ENCODE results near the gene ALS2.
"Not testable (repeated sequence)": the region's sequence is repeated elsewhere in the genome, so short reads cannot be mapped to it uniquely, and the experiment has no call there.

ALS2 gene

GRCh38 chr2:201678401-201678800, 102.3 kb downstream of the ALS2 start:
- DNase-seq (ENCODE audit: low read depth in 2 of 3, low spot score in 1 of 3): no peak

GRCh38 chr2:201675454-201675853, 105.3 kb downstream of the ALS2 start:
- no peak for DNase-seq (ENCODE audit: low read depth in 2 of 3, low spot score in 1 of 3)

GRCh38 chr2:201674794-201675193, 105.9 kb downstream of the ALS2 start:
- DNase-seq (ENCODE audit: low read depth in 2 of 3, low spot score in 1 of 3): no peak

GRCh38 chr2:201674298-201674697, 106.4 kb downstream of the ALS2 start:
- no peak for DNase-seq (ENCODE audit: low read depth in 2 of 3, low spot score in 1 of 3)

GRCh38 chr2:201673546-201673945, 107.2 kb downstream of the ALS2 start:
- DNase-seq (ENCODE audit: low read depth in 2 of 3, low spot score in 1 of 3): no peak

GRCh38 chr2:201671205-201671604, 109.5 kb downstream of the ALS2 start:
- not testable (repeated sequence) for DNase-seq (ENCODE audit: low read depth in 2 of 3, low spot score in 1 of 3)

GRCh38 chr2:201669865-201670264, 110.9 kb downstream of the ALS2 start:
- DNase-seq (ENCODE audit: low read depth in 2 of 3, low spot score in 1 of 3): no peak

- no peak for DNase-seq (ENCODE audit: low read depth in 2 of 3, low spot score in 1 of 3)
Observed at GRCh38 chr2:201668402-201668910, 112.3 kb downstream of the ALS2 start.

GRCh38 chr2:201664334-201664733, 116.4 kb downstream of the ALS2 start:
- DNase-seq (ENCODE audit: low read depth in 2 of 3, low spot score in 1 of 3): no peak

GRCh38 chr2:201661366-201661765, 119.4 kb downstream of the ALS2 start:
- no peak for DNase-seq (ENCODE audit: low read depth in 2 of 3, low spot score in 1 of 3)

GRCh38 chr2:201660293-201660895, 120.3 kb downstream of the ALS2 start:
- DNase-seq (ENCODE audit: low read depth in 2 of 3, low spot score in 1 of 3): no peak

GRCh38 chr2:201656740-201657139, 124.0 kb downstream of the ALS2 start:
- no peak for DNase-seq (ENCODE audit: low read depth in 2 of 3, low spot score in 1 of 3)

GRCh38 chr2:201656102-201656501, 124.6 kb downstream of the ALS2 start:
- no peak for DNase-seq (ENCODE audit: low read depth in 2 of 3, low spot score in 1 of 3)

GRCh38 chr2:201654616-201655384, 125.9 kb downstream of the ALS2 start:
- DNase-seq (ENCODE audit: low read depth in 2 of 3, low spot score in 1 of 3): no peak

GRCh38 chr2:201653221-201653620, 127.5 kb downstream of the ALS2 start:
- no peak for DNase-seq (ENCODE audit: low read depth in 2 of 3, low spot score in 1 of 3)

All from stimulated activated CD4-positive, alpha-beta T cell treated with anti-CD3 and anti-CD28 coated beads, Interleukin-12 subunit alpha, Interleukin-12 subunit beta, amount 100 ng/mL, for 48 hours (primary cell).